Fibroblast of lung (primary cell): ENCODE results near the gene SOCS1. TPM values are rescaled to one million over a fixed set of nuclear protein-coding genes. Genes with fewer than 3 reads are reported as not detected.
"Not testable (repeated sequence)": the region's sequence is repeated elsewhere in the genome, so short reads cannot be mapped to it uniquely, and the experiment has no call there.

Experiments used
- DNase-seq, 2 donors: peaks; one replicate each; pipeline versions ENCODE4 v3.0.0 to v3.0.0-alpha.2; 2010; ENCODE audit warnings: low read depth in 2 of 2
- H2AFZ ChIP-seq: 2 replicates; pipeline ENCODE4 v1.5.1; 2012; ENCODE audit warnings: low read length, control low read depth, inconsistent platforms
- H3K27ac ChIP-seq: 2 replicates; pipeline ENCODE4 v1.5.1; 2011; ENCODE audit warnings: low read length, control low read depth; ENCODE audit not compliant: insufficient read depth
- H3K27me3 ChIP-seq: 2 replicates; pipeline ENCODE4 v1.5.1; 2011; ENCODE audit warnings: mild to moderate bottlenecking, low read length; ENCODE audit not compliant: control insufficient read depth, insufficient read depth
- H3K36me3 ChIP-seq: 2 replicates; pipeline ENCODE4 v1.5.1; 2011; ENCODE audit warnings: low read length; ENCODE audit not compliant: control insufficient read depth, insufficient read depth
- H3K4me1 ChIP-seq: 2 replicates; pipeline ENCODE4 v1.5.1; 2011; ENCODE audit warnings: low read length; ENCODE audit not compliant: control insufficient read depth, insufficient read depth; ENCODE audit errors: extremely low read depth
- H3K4me2 ChIP-seq: 2 replicates; pipeline ENCODE4 v1.5.1; 2011; ENCODE audit warnings: low read length, control low read depth; ENCODE audit not compliant: insufficient read depth; ENCODE audit errors: extremely low read depth
- H3K4me3 ChIP-seq, 4 experiments: fragments of 200-600 bp in 1 of 4; sonication (generic) in 1 of 4; replicated peaks in 1 of 4; 2 replicates each; pipeline ENCODE4 v1.5.1; 2011 to 2016; ENCODE audit warnings: low read length in 4 of 4, low read depth in 3 of 4, mild to moderate bottlenecking in 3 of 4, control low read depth in 2 of 4, inconsistent platforms in 1 of 4, mixed read lengths in 1 of 4; ENCODE audit not compliant: insufficient read depth in 1 of 4; ENCODE audit errors: control extremely low read depth in 1 of 4
- H3K79me2 ChIP-seq: 2 replicates; pipeline ENCODE4 v1.5.1; 2012; ENCODE audit warnings: mild to moderate bottlenecking, low read length, inconsistent platforms; ENCODE audit not compliant: control insufficient read depth, insufficient read depth
- H3K9ac ChIP-seq: 2 replicates; pipeline ENCODE4 v1.5.1; 2011; ENCODE audit warnings: mild to moderate bottlenecking, low read length, control low read depth; ENCODE audit not compliant: insufficient read depth
- H3K9me3 ChIP-seq: 2 replicates; pipeline ENCODE4 v1.5.1; 2012; ENCODE audit warnings: low read depth, low read length; ENCODE audit not compliant: control insufficient read depth, insufficient read depth
- H4K20me1 ChIP-seq: 2 replicates; pipeline ENCODE4 v1.5.1; 2011; ENCODE audit warnings: low read length; ENCODE audit not compliant: control insufficient read depth, insufficient read depth; ENCODE audit errors: extremely low read depth
- CTCF ChIP-seq, 2 donors: IDR thresholded peaks in 1 of 2; conservative IDR thresholded peaks in 1 of 2; 1 replicate in 1 of 2; 2 replicates in 1 of 2; pipeline ENCODE4 v1.5.1; 2011 to 2012; ENCODE audit warnings: low read length in 2 of 2, control low read depth in 1 of 2, inconsistent platforms in 1 of 2, low read depth in 1 of 2, mild to moderate bottlenecking in 1 of 2
- EZH2 ChIP-seq: IDR thresholded peaks from 2 replicates; pipeline ENCODE4 v1.5.1; 2012; ENCODE audit warnings: low read length, control low read depth, mild to moderate bottlenecking; ENCODE audit errors: missing control alignments
- polyA plus RNA-seq, 2 donors: library from polyadenylated mRNA; depleted of rRNA in 1 of 2; stranded (reverse) in 1 of 2; unstranded in 1 of 2; fragments of >200 nt; gene quantifications; 2 replicates each; pipeline ENCODE4 v1.2.1, GENCODE V29; 2011 to 2012; ENCODE audit warnings: missing spikeins in 1 of 2
- total RNA-seq: library from RNA; depleted of rRNA; stranded (reverse); fragments of >200 nt; gene quantifications from 2 replicates; pipeline ENCODE4 v1.2.1, GENCODE V29; 2014

SOCS1 gene
- total and polyA plus RNA-seq, 2 donors (not counting 1 experiment from before 2014, with no cell fraction given), result 17.7 to 21.1 TPM

GRCh38 chr16:11291091-11291703 is 35.2 kb upstream of the SOCS1 start:
- no peak overlapping the region for H3K4me2 ChIP-seq
- H2AFZ ChIP-seq, result no peak overlapping the region
- peaks cover 9% of the 10 kb centered on the region for H3K27me3 ChIP-seq
- H3K79me2 ChIP-seq, result no peaks in the 10 kb centered on the region
- no peak overlapping the region for H3K4me3 ChIP-seq
- TF ChIP-seq EZH2 (no peak), CTCF (conservative IDR thresholded peaks at IDR 0.05 in 1 of 2, IDR thresholded peaks at IDR 0.05 in 1 of 2; ENCODE audit: low read depth in 1 of 2, low read length in 2 of 2) (no peak)
- no peak overlapping the region for H3K27ac ChIP-seq
- H3K36me3 ChIP-seq, result no peaks in the 10 kb centered on the region
- no peaks in the 10 kb centered on the region for H3K9me3 ChIP-seq
- H3K4me1 ChIP-seq, result no peaks in the 10 kb centered on the region
- H4K20me1 ChIP-seq, result no peaks in the 10 kb centered on the region
- H3K9ac ChIP-seq, result no peak overlapping the region
- DNase-seq, result no peak

- H4K20me1 ChIP-seq, result no peaks in the 10 kb centered on the region
- peaks cover 13% of the 10 kb centered on the region for H3K27me3 ChIP-seq
- no peaks in the 10 kb centered on the region for H3K79me2 ChIP-seq
- H3K27ac ChIP-seq, result no peak overlapping the region
- H2AFZ ChIP-seq, result no peak overlapping the region
- H3K4me3 ChIP-seq, result no peak overlapping the region
- no peak overlapping the region for H3K9ac ChIP-seq
- no peaks in the 10 kb centered on the region for H3K4me1 ChIP-seq
- no peak overlapping the region for H3K4me2 ChIP-seq
- H3K36me3 ChIP-seq, result no peaks in the 10 kb centered on the region
- DNase-seq, result no peak
- no peak for TF ChIP-seq CTCF (conservative IDR thresholded peaks at IDR 0.05 in 1 of 2, IDR thresholded peaks at IDR 0.05 in 1 of 2; ENCODE audit: low read depth in 1 of 2, low read length in 2 of 2)
- no peak for TF ChIP-seq EZH2
- H3K9me3 ChIP-seq, result no peaks in the 10 kb centered on the region
Measured at GRCh38 chr16:11290102-11290893, 34.3 kb upstream of the SOCS1 start.

GRCh38 chr16:11289696-11290095 is 33.7 kb upstream of the SOCS1 start:
- H3K9ac ChIP-seq, H3K4me1 ChIP-seq, H3K9me3 ChIP-seq, H3K36me3 ChIP-seq, H3K27ac ChIP-seq, H3K4me2 ChIP-seq, DNase-seq, H4K20me1 ChIP-seq, H2AFZ ChIP-seq, H3K79me2 ChIP-seq, H3K4me3 ChIP-seq: not testable (repeated sequence)
- H3K27me3 ChIP-seq, result peaks cover 17% of the 10 kb centered on the region
